NCI-H1092 (cell line): ENCODE results near the gene BRI3BP.
"Not testable (repeated sequence)": the region's sequence is repeated elsewhere in the genome, so short reads cannot be mapped to it uniquely, and the experiment has no call there.

ENCODE experiments used
- DNase-seq: peaks from one replicate; lab custom pipeline; 2025; lab: John Stamatoyannopoulos, UW

BRI3BP gene

GRCh38 chr12:125023065-125023464 is 29.6 kb downstream of the BRI3BP start:
- no peak for DNase-seq

GRCh38 chr12:125024949-125025563 is 31.6 kb downstream of the BRI3BP start:
- DNase-seq = no peak

DNA sequence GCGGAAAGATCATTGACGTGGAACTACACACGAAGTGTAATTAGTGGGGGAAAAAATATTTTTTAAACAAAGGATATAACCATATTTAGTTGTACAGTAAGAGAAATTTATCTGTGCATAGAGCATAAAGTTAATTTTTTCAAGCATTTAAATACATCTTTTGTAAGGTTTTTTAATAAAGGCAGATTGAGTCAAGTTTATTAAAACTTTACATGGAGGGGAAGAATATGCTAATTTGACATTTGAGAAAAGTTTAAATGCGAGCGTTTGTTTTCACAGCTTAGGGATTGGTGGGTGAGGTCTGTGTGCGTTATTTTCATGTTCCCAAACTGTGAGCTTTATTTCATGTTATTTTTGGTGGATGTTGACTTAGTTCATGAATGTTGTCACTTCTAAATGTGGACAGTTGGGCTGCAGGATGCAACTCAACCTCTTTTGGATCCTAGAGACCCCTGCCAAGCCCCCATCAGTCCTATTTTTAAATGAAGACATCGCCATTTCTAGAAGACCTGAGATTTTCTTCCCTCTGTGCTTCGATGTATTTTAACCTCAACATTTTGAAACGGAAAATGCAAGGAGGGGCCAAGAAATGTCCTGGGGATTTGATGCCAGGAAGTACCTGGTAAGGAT is 32.3 kb downstream of the BRI3BP start:
- DNase-seq = no peak

DNA sequence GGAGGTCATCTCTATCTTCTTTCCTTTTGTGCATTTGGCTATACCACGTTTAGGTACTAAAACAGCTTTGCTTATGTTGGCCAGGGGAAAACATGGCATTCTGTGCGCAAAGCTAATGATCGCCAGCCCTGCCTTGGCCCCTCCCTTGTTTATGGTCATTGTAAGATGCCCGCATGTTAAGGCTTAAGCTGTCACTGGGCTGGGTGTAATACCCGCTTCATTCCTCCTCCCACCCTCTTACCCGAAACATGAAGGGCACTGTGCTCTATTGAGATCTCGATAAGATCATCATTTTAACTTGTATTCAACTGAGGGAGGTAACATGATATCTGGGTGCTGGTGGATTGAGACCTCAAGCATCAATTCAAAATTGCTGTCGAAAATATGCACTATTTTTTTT is 34.7 kb downstream of the BRI3BP start:
- no peak for DNase-seq

DNA sequence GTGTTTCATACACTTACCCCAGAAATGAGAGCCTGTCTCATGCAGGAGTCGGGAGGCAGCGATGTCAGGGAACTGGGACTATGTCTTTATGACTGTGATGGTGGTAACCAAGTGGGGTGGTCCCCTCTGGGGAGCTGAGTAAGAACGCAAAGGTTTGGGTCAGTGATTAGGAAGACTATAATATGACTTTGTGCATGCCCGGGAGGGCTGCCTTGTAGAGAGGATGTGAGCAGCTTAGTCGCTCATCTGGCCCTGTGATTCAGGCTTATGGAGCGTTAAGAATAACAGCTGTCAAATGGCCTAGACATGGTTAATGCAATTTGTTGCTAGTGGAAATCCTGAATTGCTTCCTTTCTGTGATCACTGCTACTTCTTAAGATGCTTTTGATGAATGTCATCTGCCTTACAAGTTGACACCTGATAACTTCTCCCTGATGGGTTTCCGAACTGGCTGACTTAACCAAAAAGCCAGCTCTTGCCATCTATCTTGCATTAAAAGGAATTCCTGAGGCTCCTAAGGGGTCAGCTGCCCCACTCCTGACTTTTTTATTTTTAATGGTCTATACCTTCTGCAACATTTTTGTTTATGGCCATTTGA is 36.4 kb downstream of the BRI3BP start:
- no peak for DNase-seq

DNA sequence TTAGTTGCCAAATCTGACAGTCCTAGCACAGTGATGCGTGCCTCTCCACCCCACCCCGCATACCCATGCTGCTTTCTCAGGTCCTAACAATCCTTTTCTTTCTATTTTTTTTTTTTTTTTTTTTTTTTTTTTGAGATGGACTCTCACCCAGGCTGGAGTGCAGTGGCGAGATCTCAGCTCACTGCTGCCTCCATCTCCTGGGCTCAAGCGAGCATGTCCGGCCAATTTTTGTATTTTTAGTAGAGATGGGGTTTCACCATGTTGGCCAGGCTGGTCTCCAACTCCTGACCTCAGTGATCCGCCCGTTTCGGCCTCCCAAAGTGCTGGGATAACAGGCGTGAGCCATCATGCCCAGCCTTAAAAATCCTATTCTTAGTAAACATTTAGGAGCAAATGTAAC is 38.0 kb downstream of the BRI3BP start:
- not testable (repeated sequence) for DNase-seq

GRCh38 chr12:125032466-125033152 is 39.2 kb downstream of the BRI3BP start:
- no peak for DNase-seq

- DNase-seq = no peak
Observed at GRCh38 chr12:125033288-125033687, 39.8 kb downstream of the BRI3BP start.

DNA sequence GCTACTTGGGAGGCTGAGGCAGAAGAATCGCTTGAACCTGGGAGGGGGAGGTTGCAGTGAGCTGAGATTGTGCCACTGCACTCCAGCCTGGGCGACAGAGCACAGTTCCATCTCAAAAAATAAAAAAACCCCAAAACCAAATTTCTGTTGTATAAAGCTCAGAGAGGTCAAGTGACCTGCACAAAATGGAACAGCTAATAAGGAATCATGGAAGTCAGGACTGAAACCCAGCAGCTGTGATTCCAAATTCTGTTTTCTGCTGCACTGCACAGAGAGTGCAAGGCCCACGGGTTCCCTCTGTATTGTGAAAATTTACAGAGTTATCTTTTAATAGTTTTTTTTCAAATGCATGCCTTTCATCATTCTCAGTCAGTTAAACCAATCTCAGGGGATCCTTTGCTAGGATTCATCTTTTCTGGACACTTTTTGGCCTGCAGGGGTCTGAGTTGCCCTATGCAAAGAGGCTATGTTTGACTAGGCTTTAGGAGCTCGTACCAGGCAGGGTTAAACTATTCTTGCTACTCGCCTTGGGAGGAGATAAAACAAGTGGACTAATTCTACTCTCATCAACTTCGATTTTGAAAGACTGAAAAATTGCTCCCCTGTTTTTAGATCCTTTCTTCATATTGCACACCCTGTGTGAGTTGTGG is 45.7 kb downstream of the BRI3BP start:
- DNase-seq = no peak

DNA sequence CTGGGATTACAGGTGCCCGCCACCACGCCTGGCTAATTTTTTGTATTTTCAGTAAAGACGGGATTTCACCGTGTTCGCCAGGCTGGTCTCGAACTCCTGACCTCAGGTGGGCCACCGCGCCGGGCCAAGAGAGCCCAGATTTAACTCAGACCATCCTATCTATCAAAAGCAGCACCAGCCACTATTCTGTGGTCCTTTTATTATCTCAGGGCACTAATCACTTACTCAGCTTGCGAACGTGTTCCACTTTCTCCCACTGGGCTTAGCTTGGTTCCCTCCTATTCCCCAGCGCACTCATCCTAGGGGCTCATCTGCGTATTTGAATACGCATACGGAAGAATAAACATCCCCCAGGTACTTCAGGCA is 55.6 kb downstream of the BRI3BP start:
- DNase-seq = no peak

GRCh38 chr12:125050446-125050845 is 57.0 kb downstream of the BRI3BP start:
- no peak for DNase-seq

- no peak for DNase-seq
Observed at GRCh38 chr12:125050868-125051267, 57.4 kb downstream of the BRI3BP start.

GRCh38 chr12:125053821-125054220 is 60.4 kb downstream of the BRI3BP start:
- DNase-seq = no peak

DNA sequence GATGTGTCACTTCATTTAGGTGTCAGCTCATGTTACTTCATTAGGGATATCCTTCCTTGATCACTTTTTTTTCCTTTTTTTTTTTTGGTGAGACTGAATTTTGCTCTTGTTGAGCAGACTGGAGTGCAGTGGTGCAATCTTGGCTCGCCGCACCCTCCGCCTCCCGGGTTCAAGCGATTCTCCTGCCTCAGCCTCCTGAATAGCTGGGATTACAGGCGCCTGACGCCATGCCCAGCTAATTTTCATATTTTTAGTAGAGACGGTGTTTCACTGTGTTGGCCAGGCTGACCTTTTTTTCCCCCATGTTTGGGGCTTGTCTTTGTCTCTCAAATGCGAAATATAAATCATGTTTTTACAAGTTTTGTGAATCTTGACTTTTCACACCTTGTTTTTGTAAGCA is 62.1 kb downstream of the BRI3BP start:
- DNase-seq = no peak

- no peak for DNase-seq
Observed at GRCh38 chr12:125056306-125056705, 62.9 kb downstream of the BRI3BP start.

- DNase-seq = no peak
Observed at GRCh38 chr12:125057708-125058107, 64.3 kb downstream of the BRI3BP start.

- DNase-seq = no peak
Observed at GRCh38 chr12:125061229-125061628, 67.8 kb downstream of the BRI3BP start.

DNA sequence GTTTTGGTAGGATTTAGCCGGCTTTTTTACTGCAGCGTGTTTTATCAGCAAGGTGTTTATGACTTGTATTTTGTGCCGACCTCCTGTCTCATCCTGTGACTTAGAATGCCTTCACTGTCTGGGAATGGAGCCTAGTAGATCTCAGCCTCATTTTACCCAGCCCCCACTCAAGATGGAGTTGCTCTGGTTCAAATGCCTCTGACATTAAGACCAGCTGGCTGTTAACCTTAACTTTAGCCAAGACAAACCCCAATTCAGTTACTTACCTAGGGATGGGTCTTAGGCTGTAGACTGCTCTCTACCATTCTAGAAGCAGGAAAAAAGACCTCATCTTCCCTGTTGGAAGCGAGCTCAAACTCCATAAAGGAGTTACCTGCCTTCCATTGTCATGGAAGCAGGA is 70.1 kb downstream of the BRI3BP start:
- DNase-seq = not testable (repeated sequence)

DNA sequence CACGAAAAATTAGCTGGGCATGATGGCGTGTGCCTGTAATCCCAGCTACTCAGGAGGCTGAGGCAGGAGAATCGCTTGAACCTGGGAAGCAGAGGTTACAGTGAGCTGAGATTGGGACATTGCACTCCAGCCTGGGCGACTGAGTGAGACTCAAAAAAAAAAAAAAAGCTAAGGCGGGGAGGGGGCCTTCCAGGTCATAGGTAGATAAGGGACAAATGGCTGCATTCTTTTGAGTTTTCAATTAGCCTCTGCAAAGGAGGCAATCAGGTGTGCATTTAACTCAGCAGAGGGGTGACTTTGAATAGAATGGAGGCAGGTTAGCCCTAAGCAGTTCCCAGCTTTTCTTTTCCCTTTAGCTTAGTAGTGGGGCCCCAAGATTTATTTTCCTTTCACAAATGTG is 71.0 kb downstream of the BRI3BP start:
- DNase-seq = no peak

GRCh38 chr12:125065021-125065918 is 71.8 kb downstream of the BRI3BP start, which contains the start of gene AACS:
Gene AACS, plus strand, starts transcription at chr12:125065435. Its CDS starts 150 bp downstream, at chr12:125065585.
- peak; percentile 66 for DNase-seq

DNA sequence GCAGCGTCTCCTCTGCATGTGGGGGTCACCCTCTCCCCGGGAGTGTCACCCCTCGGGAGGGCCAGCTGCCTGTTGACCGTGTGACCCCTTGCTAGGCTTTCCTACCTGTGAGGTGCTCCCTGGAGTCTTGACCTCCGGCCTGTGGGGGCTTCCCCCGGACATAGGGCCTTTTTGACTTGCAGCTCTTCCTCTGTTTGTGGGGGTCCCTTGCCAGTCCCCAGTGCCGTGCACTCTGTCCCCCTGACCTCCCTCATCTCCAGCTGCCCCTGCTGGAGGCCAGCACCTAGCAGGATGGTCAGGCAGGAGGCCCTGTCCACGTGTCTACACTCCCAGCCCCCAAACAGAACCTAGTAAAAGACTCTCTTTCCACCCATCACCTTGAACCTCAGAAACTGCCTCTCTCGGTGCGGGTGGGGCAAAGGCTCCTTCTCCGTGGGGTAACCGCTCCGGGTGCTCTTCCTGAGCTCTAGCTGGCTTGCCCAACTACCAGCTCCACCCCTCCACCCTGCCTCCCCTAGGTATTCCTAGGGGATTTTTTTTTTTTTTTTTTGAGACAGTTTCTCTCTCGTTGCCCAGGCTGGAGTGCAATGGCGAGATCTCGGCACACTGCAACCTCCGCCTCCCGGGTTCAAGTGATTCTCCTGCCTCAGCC is 72.6 kb downstream of the BRI3BP start:
- no peak for DNase-seq
